ENCODE data around the gene PTPA. TPM values are rescaled to one million over a fixed set of nuclear protein-coding genes. Genes with fewer than 3 reads are reported as not detected.

Gene PTPA
- total and polyA plus RNA-seq, 9 of the 15 experiments (the other 6 are each of a cell fraction or from before 2014, with no cell fraction given) = 1.7 to 121 (median 72.6) TPM

DNA sequence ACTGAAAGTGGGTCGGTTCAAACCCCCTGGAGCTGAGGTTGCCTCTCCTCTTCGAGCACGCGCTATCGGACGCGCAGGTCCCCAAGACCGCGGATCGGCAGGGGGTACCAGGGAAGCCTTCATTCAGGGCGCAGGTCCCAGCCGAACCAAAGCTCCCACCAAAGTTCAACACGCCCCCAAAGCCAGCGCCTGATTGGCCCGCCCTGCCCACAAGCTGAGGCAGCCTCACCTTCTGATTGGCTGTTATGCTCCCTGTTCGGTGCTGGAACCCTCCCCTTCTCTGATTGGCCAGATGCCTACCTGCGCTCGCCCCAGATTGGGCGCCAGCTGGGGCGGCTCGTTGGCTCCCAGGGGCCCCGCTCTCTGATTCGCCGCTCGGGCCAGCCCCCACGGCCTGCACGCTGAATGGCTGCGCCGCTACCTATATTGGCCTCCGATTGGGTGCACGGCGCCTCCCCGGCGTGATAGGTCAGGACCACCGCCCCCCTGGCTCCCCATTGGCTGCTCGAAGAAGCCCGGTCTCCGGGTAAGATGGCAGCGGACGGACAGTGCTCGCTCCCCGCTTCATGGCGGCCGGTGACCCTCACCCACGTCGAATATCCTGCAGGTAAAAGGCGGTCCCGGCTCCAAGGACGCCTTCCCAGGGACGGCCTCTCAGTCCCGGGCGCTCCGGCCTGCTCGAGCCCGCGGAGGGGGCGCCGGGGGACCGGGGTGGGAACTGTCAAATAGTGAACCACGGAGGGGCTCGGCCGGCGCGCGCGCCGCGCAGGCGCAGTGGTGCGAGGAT lies 30.4 kb upstream of the PTPA start, which contains the start of gene DOLPP1 (continued):
- TF ChIP-seq MAZ (CRISPR knock-in tag; conservative IDR thresholded peaks at IDR 0.05 in 1 of 2, IDR thresholded peaks at IDR 0.05 in 1 of 2) = peak; percentile 83 to 90
- TF ChIP-seq, protein P1, sequence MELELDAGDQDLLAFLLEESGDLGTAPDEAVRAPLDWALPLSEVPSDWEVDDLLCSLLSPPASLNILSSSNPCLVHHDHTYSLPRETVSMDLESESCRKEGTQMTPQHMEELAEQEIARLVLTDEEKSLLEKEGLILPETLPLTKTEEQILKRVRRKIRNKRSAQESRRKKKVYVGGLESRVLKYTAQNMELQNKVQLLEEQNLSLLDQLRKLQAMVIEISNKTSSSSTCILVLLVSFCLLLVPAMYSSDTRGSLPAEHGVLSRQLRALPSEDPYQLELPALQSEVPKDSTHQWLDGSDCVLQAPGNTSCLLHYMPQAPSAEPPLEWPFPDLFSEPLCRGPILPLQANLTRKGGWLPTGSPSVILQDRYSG (tag; conservative IDR thresholded peaks at IDR 0.05; ENCODE audit: low read depth) = peak; percentile 95
- peak; percentile 98 for TF ChIP-seq NRF1 (conservative IDR thresholded peaks at IDR 0.05 in 1 of 2, IDR thresholded peaks at IDR 0.05 in 1 of 2)
- TF ChIP-seq SIN3A (IDR thresholded peaks at IDR 0.05; ENCODE audit: borderline replicate concordance in 2 of 2, control insufficient read depth in 1 of 2, low read depth in 2 of 2, low read length in 2 of 2) = peak; percentile 69 to 72; a peak in 2 of 4 replicates
- TF ChIP-seq ZNF76 (CRISPR knock-in tag; IDR thresholded peaks at IDR 0.05; ENCODE audit: borderline replicate concordance) = 0 out of 2 replicates have a peak, but pooled peaks have one; percentile 82
- 0 out of 2 replicates have a peak, but pooled peaks have one; percentile 41 for TF ChIP-seq BCL6 (CRISPR knock-in tag; IDR thresholded peaks at IDR 0.05)
- TF ChIP-seq EP400 (IDR thresholded peaks at IDR 0.05) = peak; percentile 87
- TF ChIP-seq, protein P2, sequence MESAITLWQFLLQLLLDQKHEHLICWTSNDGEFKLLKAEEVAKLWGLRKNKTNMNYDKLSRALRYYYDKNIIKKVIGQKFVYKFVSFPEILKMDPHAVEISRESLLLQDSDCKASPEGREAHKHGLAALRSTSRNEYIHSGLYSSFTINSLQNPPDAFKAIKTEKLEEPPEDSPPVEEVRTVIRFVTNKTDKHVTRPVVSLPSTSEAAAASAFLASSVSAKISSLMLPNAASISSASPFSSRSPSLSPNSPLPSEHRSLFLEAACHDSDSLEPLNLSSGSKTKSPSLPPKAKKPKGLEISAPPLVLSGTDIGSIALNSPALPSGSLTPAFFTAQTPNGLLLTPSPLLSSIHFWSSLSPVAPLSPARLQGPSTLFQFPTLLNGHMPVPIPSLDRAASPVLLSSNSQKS (CRISPR knock-in tag; IDR thresholded peaks at IDR 0.05) = no peak
- 0 out of 2 replicates have a peak, but pooled peaks have one; percentile 25 for TF ChIP-seq ATF1 (CRISPR knock-in tag; IDR thresholded peaks at IDR 0.05)
- peak; percentile 92 for TF ChIP-seq ATF1 (tag; IDR thresholded peaks at IDR 0.05)
- TF ChIP-seq MCM3 (IDR thresholded peaks at IDR 0.05) = no peak
- TF ChIP-seq OTX1 (CRISPR knock-in tag; IDR thresholded peaks at IDR 0.05) = peak; percentile 97
- TF ChIP-seq ELF2 (CRISPR knock-in tag; IDR thresholded peaks at IDR 0.05) = 0 out of 2 replicates have a peak, but pooled peaks have one; percentile 20
- TF ChIP-seq, protein P3, sequence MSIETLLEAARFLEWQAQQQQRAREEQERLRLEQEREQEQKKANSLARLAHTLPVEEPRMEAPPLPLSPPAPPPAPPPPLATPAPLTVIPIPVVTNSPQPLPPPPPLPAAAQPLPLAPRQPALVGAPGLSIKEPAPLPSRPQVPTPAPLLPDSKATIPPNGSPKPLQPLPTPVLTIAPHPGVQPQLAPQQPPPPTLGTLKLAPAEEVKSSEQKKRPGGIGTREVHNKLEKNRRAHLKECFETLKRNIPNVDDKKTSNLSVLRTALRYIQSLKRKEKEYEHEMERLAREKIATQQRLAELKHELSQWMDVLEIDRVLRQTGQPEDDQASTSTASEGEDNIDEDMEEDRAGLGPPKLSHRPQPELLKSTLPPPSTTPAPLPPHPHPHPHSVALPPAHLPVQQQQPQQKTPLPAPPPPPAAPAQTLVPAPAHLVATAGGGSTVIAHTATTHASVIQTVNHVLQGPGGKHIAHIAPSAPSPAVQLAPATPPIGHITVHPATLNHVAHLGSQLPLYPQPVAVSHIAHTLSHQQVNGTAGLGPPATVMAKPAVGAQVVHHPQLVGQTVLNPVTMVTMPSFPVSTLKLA (conservative IDR thresholded peaks at IDR 0.05) = peak; percentile 80 to 93
- TF ChIP-seq, protein P4, sequence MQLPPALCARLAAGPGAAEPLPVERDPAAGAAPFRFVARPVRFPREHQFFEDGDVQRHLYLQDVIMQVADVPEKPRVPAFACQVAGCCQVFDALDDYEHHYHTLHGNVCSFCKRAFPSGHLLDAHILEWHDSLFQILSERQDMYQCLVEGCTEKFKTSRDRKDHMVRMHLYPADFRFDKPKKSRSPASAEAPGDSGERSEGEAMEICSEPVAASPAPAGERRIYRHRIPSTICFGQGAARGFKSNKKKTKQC (CRISPR knock-in tag; IDR thresholded peaks at IDR 0.05) = peak; percentile 62
- TF ChIP-seq KHSRP (IDR thresholded peaks at IDR 0.05) = no peak
- no peak for TF ChIP-seq FIP1L1 (IDR thresholded peaks at IDR 0.05; ENCODE audit: low read depth, low read length, poor library complexity, severe bottlenecking)
- TF ChIP-seq LEF1 (IDR thresholded peaks at IDR 0.05) = peak; percentile 92
- TF ChIP-seq STAG1 (CRISPR knock-in tag; IDR thresholded peaks at IDR 0.05; ENCODE audit: borderline replicate concordance) = no peak
- no peak for TF ChIP-seq ZNF212 (CRISPR knock-in tag; IDR thresholded peaks at IDR 0.05)
